ENCODE measurements around the gene KCNJ10.

Gene KCNJ10

DNA sequence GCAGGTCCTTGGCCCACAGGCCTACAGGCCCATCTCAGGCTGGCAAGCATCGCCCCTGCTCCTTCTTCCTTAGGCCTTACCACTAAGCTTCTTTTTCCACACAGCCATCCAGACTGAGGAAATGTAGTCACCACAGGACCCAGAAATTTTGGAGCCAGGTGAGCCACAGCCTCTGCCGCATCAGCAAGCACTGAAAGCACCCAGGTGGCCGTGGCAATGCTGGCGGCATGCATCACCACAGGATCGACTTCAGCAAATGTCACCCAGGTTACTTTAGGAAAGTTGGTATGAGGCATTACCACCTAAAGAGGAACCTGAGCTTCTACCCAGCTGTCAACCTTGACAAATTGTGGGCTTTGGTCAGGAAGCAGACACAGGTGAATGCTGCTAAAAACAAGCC, 49.8 kb downstream of the KCNJ10 start:
- Histone ChIP-seq H3K4me2 (ENCODE audit: low read length) (no peak overlapping the region), H3K4me3 (ENCODE audit: low read length) (no peak overlapping the region), H3K79me2 (ENCODE audit: low read length) (no peaks in the 10 kb centered on the region), H2AFZ (ENCODE audit: low read depth, low read length) (no peak overlapping the region), H3K4me1 (ENCODE audit: low read length) (no peaks in the 10 kb centered on the region), H3K9me3 (ENCODE audit: insufficient read depth, low read length) (no peaks in the 10 kb centered on the region), H3K27me3 (ENCODE audit: low read depth, low read length) (peaks cover 23% of the 10 kb centered on the region), H4K20me1 (ENCODE audit: insufficient read depth, low read length) (no peaks in the 10 kb centered on the region), H3K9ac (ENCODE audit: low read length) (no peak overlapping the region), H3K36me3 (replicated peaks; ENCODE audit: low read depth, low read length) (no peaks in the 10 kb centered on the region), H3K27ac (ENCODE audit: low read length) (no peak overlapping the region)
- TF ChIP-seq, protein P1, sequence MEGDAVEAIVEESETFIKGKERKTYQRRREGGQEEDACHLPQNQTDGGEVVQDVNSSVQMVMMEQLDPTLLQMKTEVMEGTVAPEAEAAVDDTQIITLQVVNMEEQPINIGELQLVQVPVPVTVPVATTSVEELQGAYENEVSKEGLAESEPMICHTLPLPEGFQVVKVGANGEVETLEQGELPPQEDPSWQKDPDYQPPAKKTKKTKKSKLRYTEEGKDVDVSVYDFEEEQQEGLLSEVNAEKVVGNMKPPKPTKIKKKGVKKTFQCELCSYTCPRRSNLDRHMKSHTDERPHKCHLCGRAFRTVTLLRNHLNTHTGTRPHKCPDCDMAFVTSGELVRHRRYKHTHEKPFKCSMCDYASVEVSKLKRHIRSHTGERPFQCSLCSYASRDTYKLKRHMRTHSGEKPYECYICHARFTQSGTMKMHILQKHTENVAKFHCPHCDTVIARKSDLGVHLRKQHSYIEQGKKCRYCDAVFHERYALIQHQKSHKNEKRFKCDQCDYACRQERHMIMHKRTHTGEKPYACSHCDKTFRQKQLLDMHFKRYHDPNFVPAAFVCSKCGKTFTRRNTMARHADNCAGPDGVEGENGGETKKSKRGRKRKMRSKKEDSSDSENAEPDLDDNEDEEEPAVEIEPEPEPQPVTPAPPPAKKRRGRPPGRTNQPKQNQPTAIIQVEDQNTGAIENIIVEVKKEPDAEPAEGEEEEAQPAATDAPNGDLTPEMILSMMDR (IDR thresholded peaks at IDR 0.05; ENCODE audit: low read depth, low read length) = no peak
- no peak for TF ChIP-seq EZH2phosphoT487 (IDR thresholded peaks at IDR 0.05; ENCODE audit: low read depth)

DNA sequence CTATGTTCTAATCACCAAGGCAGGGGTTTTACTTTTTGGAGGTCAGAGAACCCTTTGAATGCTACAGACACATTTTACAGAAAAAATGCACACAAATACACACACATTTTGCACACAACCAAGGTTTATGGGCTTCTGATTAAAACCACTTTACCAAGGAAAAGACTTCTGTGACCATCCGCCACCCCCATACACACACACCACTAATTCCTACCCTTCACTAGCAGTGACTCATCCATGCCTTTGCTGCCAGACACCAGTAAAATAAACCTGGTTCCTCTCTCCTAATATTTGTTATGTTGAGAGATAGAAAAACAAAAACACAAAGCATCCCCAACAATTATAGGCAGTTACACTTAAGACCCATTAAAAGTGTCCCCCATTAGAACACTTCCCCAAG, 51.1 kb downstream of the KCNJ10 start:
- Histone ChIP-seq H3K4me3 (ENCODE audit: low read length) (no peak overlapping the region), H3K9ac (ENCODE audit: low read length) (no peak overlapping the region), H4K20me1 (ENCODE audit: insufficient read depth, low read length) (no peaks in the 10 kb centered on the region), H3K4me2 (ENCODE audit: low read length) (no peak overlapping the region), H3K27ac (ENCODE audit: low read length) (no peak overlapping the region), H2AFZ (ENCODE audit: low read depth, low read length) (no peak overlapping the region), H3K79me2 (ENCODE audit: low read length) (no peaks in the 10 kb centered on the region), H3K9me3 (ENCODE audit: insufficient read depth, low read length) (no peaks in the 10 kb centered on the region), H3K36me3 (replicated peaks; ENCODE audit: low read depth, low read length) (no peaks in the 10 kb centered on the region), H3K27me3 (ENCODE audit: low read depth, low read length) (peaks cover 29% of the 10 kb centered on the region), H3K4me1 (ENCODE audit: low read length) (no peaks in the 10 kb centered on the region)
- no peak for TF ChIP-seq EZH2phosphoT487 (IDR thresholded peaks at IDR 0.05; ENCODE audit: low read depth)
- TF ChIP-seq, protein P1 (IDR thresholded peaks at IDR 0.05; ENCODE audit: low read depth, low read length) = no peak

DNA sequence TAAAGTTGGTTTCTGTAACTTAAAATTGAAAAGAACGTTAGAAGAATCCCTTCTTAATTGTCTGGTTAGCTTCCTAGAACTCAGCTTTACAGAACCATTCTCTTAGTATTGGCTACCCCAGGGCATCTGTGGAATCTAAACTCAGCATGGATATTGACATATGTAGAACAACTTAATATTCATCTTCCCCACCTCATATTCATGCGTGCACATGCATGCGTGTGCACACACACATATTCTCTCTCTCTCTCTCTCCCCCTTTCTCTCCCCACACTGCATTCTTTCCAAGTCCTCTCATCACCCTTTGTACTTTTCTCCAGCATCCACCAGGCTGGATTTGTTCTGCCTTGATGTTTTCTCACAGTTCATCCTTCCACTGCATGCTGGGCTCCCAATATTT, 51.6 kb downstream of the KCNJ10 start:
- Histone ChIP-seq H3K4me3 (ENCODE audit: low read length) (no peak overlapping the region), H3K36me3 (replicated peaks; ENCODE audit: low read depth, low read length) (no peaks in the 10 kb centered on the region), H3K27ac (ENCODE audit: low read length) (no peak overlapping the region), H3K4me1 (ENCODE audit: low read length) (no peaks in the 10 kb centered on the region), H2AFZ (ENCODE audit: low read depth, low read length) (no peak overlapping the region), H3K79me2 (ENCODE audit: low read length) (no peaks in the 10 kb centered on the region), H3K4me2 (ENCODE audit: low read length) (no peak overlapping the region), H3K9me3 (ENCODE audit: insufficient read depth, low read length) (no peaks in the 10 kb centered on the region), H4K20me1 (ENCODE audit: insufficient read depth, low read length) (no peaks in the 10 kb centered on the region), H3K9ac (ENCODE audit: low read length) (no peak overlapping the region), H3K27me3 (ENCODE audit: low read depth, low read length) (peaks cover 34% of the 10 kb centered on the region)
- no peak for TF ChIP-seq EZH2phosphoT487 (IDR thresholded peaks at IDR 0.05; ENCODE audit: low read depth)
- TF ChIP-seq, protein P1 (IDR thresholded peaks at IDR 0.05; ENCODE audit: low read depth, low read length) = no peak

DNA sequence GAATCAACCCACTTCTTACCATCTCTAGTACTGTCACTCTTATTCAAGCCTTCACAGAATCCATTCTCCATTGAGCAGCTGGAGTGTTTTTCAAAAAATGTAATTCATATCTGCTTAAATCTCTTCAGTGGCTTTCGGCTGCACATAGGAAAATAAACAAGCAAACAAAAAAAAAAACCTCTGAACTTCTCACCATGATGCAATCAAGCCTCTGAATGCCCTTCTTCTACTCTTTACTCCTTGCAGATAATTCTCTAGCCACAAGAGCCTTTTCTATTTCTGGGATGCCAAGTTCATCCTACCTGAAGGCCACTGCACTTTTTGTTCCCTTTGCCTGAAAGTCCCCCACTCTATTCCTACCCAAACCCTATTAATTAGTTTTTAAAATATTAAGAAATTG, 52.4 kb downstream of the KCNJ10 start:
- no peak overlapping the region for H3K4me2 ChIP-seq (ENCODE audit: low read length)
- no peaks in the 10 kb centered on the region for H3K79me2 ChIP-seq (ENCODE audit: low read length)
- no peaks in the 10 kb centered on the region for H3K4me1 ChIP-seq (ENCODE audit: low read length)
- no peak for TF ChIP-seq EZH2phosphoT487 (IDR thresholded peaks at IDR 0.05; ENCODE audit: low read depth)
- TF ChIP-seq, protein P1 (IDR thresholded peaks at IDR 0.05; ENCODE audit: low read depth, low read length) = no peak
- H3K9me3 ChIP-seq (ENCODE audit: insufficient read depth, low read length) = no peaks in the 10 kb centered on the region
- no peaks in the 10 kb centered on the region for H3K36me3 ChIP-seq (replicated peaks; ENCODE audit: low read depth, low read length)
- no peak overlapping the region for H3K27ac ChIP-seq (ENCODE audit: low read length)
- no peak overlapping the region for H2AFZ ChIP-seq (ENCODE audit: low read depth, low read length)
- H4K20me1 ChIP-seq (ENCODE audit: insufficient read depth, low read length) = no peaks in the 10 kb centered on the region
- peaks cover 34% of the 10 kb centered on the region for H3K27me3 ChIP-seq (ENCODE audit: low read depth, low read length)
- H3K4me3 ChIP-seq (ENCODE audit: low read length) = no peak overlapping the region
- no peak overlapping the region for H3K9ac ChIP-seq (ENCODE audit: low read length)

All from OCI-LY3 (cell line).